ENCODE data around the gene TMED10.

- TF ChIP-seq CTCF (conservative IDR thresholded peaks at IDR 0.05) (no peak), ZFX (IDR thresholded peaks at IDR 0.05) (no peak)
These were observed 9.0 kb upstream of the TMED10 start for GRCh38 chr14:75185251-75186040.
